Right cardiac atrium (tissue), 5 donors: ENCODE results near the gene ACSL5. TPM values are rescaled to one million over a fixed set of nuclear protein-coding genes. Genes with fewer than 3 reads are reported as not detected.

ENCODE experiments used
- ATAC-seq, 2 donors: fragments of 200-7000 bp; cut with Tn5 transposase; one replicate each; pipeline versions ENCODE4 v1.8.0 to v1.9.1; 2020; ENCODE audit warnings: moderate library complexity in 2 of 2, mild to moderate bottlenecking in 1 of 2
- DNase-seq, 3 donors: peaks; one replicate each; pipeline ENCODE4 v3.0.0-alpha.2; 2020
- H3K27ac ChIP-seq: one replicate; pipeline ENCODE4 v1.5.1; 2013; ENCODE audit warnings: mild to moderate bottlenecking, low read length, control low read depth, moderate library complexity
- H3K27me3 ChIP-seq: one replicate; pipeline ENCODE4 v1.6.1; 2013; ENCODE audit not compliant: control insufficient read depth, insufficient read depth
- H3K4me1 ChIP-seq: one replicate; pipeline ENCODE4 v1.6.1; 2013; ENCODE audit warnings: low read length; ENCODE audit not compliant: control insufficient read depth, insufficient read depth
- H3K4me3 ChIP-seq: one replicate; pipeline ENCODE4 v1.5.1; 2013; ENCODE audit warnings: low read length, control low read depth
- H3K9me3 ChIP-seq: one replicate; pipeline ENCODE4 v1.6.1; 2013; ENCODE audit warnings: low read length; ENCODE audit not compliant: control insufficient read depth
- WGBS: extraction: QIAGEN DNeasy Blood & Tissue Kit; methylation state at CpG from one replicate; pipeline ENCODE4 v1.1.7; 2013; 5-methylcytosine and 5-hydroxymethylcytosine counted together
- intact Hi-C, 4 donors: fragments of 100-400 bp; cut with DNase I; formaldehyde crosslinking; loops; one replicate each; pipeline versions ENCODE4 v1.11.0 to v1.14.0; 2022 to 2023
- polyA plus RNA-seq: library from polyadenylated mRNA; stranded (reverse); fragments of 200-250 nt; gene quantifications from one replicate; pipeline ENCODE4 v1.2.3, GENCODE V29; 2013
- total RNA-seq, 4 donors: library from RNA; stranded (reverse); fragmentation: NEBNext Ultra II Directional; extraction: Animal tissue kit (Norgen Biotek cat#: 25700); gene quantifications; one replicate each; pipeline ENCODE4 v1.2.1, GENCODE V29; 2021
- donor health status: healthy with polysubstance abuse.
- donor health status: DM: no; HTN: yes; CAD: no.
- donor health status: DM: no; HTN: no; CAD: no.
- donor health status: DM: no; HTN: yes; CAD: no; lungs with severe emphysema.
- donor health status: DM: yes; HTN: yes; CAD: no.

Gene ACSL5
- total and polyA plus RNA-seq, 5 donors, result 6.9 to 10.2 (median 7.7) TPM

DNA sequence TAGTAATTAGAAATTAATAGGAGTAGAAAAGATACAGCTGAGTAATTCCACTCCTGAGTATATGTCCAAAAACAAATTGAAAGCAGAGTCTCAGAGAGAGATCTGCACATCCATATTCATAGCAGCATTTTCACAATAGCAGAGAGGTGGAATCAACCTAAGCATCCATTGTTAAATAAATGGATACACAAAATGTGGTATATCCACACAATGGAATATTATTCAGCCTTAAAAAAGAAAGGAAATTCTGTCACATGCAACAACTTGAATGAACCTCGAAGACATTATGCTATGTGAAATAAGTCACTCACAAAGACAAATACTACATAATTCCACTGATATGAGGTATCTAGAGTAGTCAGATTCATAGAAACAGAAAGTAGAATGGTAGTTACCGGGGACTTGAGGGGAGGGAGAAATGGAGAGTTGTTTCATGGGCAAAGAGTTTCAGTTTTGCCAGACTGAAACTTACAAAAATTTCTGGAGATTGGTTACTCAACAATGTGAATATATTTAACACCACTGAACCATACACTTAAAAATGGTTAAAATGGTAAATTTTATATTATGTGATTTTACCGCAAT lies 91.5 kb downstream of the ACSL5 start:
- Histone ChIP-seq H3K9me3 (no peaks in the 10 kb centered on the region), H3K4me3 (no peak overlapping the region), H3K27me3 (no peaks in the 10 kb centered on the region), H3K27ac (no peak overlapping the region), H3K4me1 (no peaks in the 10 kb centered on the region)
- WGBS, result 96% methylated on average over 3 of the region's 3 CpGs
- no peak for DNase-seq
- ATAC-seq, result no peak
- intact Hi-C loops, result no loop called here

DNA sequence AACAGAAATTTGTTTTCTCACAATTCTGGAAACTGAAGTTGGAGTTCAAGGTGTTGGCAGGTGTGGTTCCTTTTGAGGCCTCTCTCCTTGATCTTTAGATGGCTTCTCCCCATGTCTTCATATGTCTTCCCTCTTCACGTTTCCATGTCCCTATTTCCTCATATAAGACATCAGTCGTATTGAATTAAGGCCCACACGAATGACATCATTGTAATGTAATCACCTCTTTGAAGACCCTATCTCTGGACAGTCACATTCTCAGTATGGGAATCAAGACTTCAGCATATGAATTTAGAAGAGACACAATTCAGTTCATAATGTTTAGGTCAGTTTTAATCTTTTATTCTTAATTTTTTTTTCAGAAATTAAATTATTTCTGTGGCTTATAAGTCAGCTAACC lies 92.9 kb downstream of the ACSL5 start:
- intact Hi-C loops, result no loop called here
- 86% methylated on average over 3 of the region's 3 CpGs for whole genome bisulfite sequencing
- H3K9me3 ChIP-seq, result no peaks in the 10 kb centered on the region
- no peak overlapping the region for H3K27ac ChIP-seq
- no peak overlapping the region for H3K4me3 ChIP-seq
- DNase-seq (no peak), ATAC-seq (no peak)
- H3K4me1 ChIP-seq, result no peaks in the 10 kb centered on the region
- H3K27me3 ChIP-seq, result no peaks in the 10 kb centered on the region

DNA sequence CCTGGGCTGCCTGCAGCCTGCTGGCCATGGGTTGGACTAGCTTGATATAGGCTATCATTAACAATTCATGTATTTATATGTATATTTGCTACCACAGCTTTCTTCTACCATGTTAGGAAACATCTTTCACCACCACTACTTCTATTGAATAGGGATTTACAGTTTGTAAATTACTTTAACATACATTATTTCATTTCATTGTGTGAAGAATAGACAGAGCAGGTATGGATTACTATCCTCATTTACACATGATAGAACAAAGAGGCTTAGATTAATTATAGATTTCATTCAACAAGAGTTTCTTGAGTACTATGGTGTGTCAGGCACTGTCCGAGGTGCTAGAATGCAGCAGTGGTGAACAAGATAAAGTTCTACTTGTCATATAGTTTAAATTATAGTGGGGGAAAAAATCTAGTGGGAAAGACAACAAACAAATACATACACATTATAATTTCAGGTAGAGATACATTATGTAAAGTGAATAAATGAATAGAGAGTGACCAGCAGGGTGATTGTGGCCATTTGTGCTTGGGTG lies 93.7 kb downstream of the ACSL5 start:
- Histone ChIP-seq H3K27ac (no peak overlapping the region), H3K9me3 (no peaks in the 10 kb centered on the region), H3K27me3 (no peaks in the 10 kb centered on the region), H3K4me3 (no peak overlapping the region), H3K4me1 (no peaks in the 10 kb centered on the region)
- intact Hi-C loops, result no loop called here
- ATAC-seq, result no peak
- no peak for DNase-seq
- 82% methylated on average over 1 of the region's 1 CpG for WGBS

DNA sequence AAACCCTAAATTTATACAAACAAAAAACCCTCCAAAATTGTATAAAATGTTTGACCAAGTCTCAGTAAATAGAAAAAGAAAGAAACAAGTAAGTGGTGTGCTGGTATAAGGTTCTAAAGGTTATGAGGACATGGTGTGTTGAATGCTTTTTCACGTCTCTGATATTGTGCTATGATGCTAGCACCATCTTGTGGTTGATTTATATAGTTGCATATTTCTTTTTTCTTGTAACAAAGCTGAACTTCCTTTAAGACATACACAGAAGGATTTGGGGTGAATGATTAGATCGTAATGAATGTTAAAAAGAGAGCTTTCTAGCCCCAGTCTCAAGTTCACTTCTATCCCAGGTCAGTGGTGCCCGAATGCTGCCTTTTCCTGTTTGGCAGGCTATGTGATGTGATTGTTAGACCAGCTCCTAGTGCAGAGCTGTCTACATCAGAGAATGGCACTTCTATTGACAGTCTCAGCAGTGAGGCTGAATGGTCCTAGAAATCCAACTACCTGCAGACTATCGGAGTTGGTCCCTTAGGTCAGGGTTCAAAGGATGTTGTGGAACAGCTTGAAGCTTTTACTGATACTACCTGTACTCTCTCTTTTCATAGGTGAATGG lies 98.1 kb downstream of the ACSL5 start:
- intact Hi-C loops, result loop anchor here in 2 of 4 donors (5.0 to 10.0 kb wide), 2 partner anchors 913 to 1050 kb away; no protein-coding TSS in a partner anchor
- Histone ChIP-seq H3K27ac (no peak overlapping the region), H3K9me3 (no peaks in the 10 kb centered on the region), H3K27me3 (no peaks in the 10 kb centered on the region), H3K4me3 (no peak overlapping the region), H3K4me1 (no peaks in the 10 kb centered on the region)
- 25% methylated on average over 4 of the region's 4 CpGs for WGBS
- peak; percentile 56 to 65 for ATAC-seq
- no peak for DNase-seq

DNA sequence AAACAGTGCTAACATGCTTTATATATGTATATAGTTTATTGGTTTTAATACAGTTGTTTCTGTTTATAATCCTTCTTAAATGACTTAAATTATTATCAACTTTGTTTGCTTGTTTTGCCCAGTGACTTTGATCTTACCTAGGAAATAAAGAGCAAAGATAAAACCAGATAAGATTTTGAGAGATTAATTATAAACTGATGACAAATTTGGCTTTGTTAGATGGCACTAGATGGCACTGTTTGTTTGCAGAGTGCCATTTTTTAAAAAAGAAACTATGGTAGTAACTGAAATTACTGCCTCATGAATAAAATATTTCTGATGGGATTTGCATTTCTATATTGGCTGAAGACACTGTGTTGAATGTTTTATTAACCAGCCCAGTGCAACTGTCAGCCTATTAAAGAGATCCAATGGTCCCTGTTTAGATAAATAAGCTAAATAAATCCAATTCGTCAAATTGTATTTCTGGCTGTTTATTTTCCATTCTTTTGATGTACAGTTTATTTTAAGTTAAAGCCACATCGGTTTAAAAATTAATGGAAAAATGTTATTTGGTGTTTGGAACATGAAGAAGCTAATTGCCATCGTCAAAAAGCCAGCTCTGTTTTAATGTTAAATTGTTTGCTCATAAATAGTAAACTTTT lies 101.8 kb downstream of the ACSL5 start:
- Histone ChIP-seq H3K9me3 (no peaks in the 10 kb centered on the region), H3K4me1 (no peaks in the 10 kb centered on the region), H3K27ac (no peak overlapping the region), H3K27me3 (no peaks in the 10 kb centered on the region), H3K4me3 (no peak overlapping the region)
- intact Hi-C loops, result loop anchor here in 1 of 4 donors (10.0 kb wide), 1 partner anchor 909 kb away; no protein-coding TSS in a partner anchor
- WGBS, result 76% methylated on average over 3 of the region's 3 CpGs
- DNase-seq, result no peak
- ATAC-seq, result no peak

Other genes starting within 250 kb of the ACSL5 start
- 10 to 100 TPM; 15.1 to 31.1 (median 17.0) TPM for gene GPAM, start 190.4 kb upstream of the ACSL5 start, total RNA-seq
- gene GPAM, start 190.4 kb upstream of the ACSL5 start, polyA plus RNA-seq, result 15.8 TPM
- not detected for gene TECTB, start 90.7 kb upstream of the ACSL5 start, total RNA-seq
- not detected for gene TECTB, start 90.7 kb upstream of the ACSL5 start, polyA plus RNA-seq
- 10 to 100 TPM; 17.8 to 27.2 (median 18.5) TPM for gene ZDHHC6, start 72.8 kb downstream of the ACSL5 start, total RNA-seq
- 18.2 TPM for gene ZDHHC6, start 72.8 kb downstream of the ACSL5 start, polyA plus RNA-seq
- 10 to 100 TPM; 17.6 to 22.5 (median 21.1) TPM for gene VTI1A, start 73.1 kb downstream of the ACSL5 start, total RNA-seq
- 9.1 TPM for gene VTI1A, start 73.1 kb downstream of the ACSL5 start, polyA plus RNA-seq